Liver (tissue), 9 donors: ENCODE data around the gene NUDT5. TPM values are rescaled to one million over a fixed set of nuclear protein-coding genes. Genes with fewer than 3 reads are reported as not detected.
A peak's percentile ranks its signal among the peaks of the same experiment; 100 is the strongest.

Source experiments
- DNase-seq: peaks from one replicate; pipeline ENCODE4 v3.0.0-alpha.2; 2017; ENCODE audit warnings: low spot score
- H3K27ac ChIP-seq, 2 donors: one replicate each; pipeline ENCODE4 v1.7.0; 2013; ENCODE audit warnings: inconsistent platforms in 2 of 2, low read length in 2 of 2, control low read depth in 1 of 2, low read depth in 1 of 2, mild to moderate bottlenecking in 1 of 2
- H3K27me3 ChIP-seq, 4 donors: one replicate each; pipeline versions ENCODE4 v1.6.1 to v1.7.0; 2013; ENCODE audit warnings: low read length in 3 of 4, inconsistent platforms in 1 of 4, mild to moderate bottlenecking in 1 of 4, moderate library complexity in 1 of 4; ENCODE audit not compliant: control insufficient read depth in 4 of 4, insufficient read depth in 4 of 4
- H3K36me3 ChIP-seq, 4 donors: one replicate each; pipeline versions ENCODE4 v1.6.1 to v1.7.0; 2013; ENCODE audit warnings: low read length in 3 of 4, mild to moderate bottlenecking in 3 of 4, low read depth in 1 of 4, moderate library complexity in 1 of 4; ENCODE audit not compliant: control insufficient read depth in 4 of 4, insufficient read depth in 3 of 4
- H3K4me1 ChIP-seq, 4 donors: one replicate each; pipeline versions ENCODE4 v1.6.1 to v1.7.0; 2013; ENCODE audit warnings: low read length in 3 of 4, mild to moderate bottlenecking in 3 of 4, moderate library complexity in 1 of 4; ENCODE audit not compliant: control insufficient read depth in 4 of 4, insufficient read depth in 4 of 4
- H3K4me3 ChIP-seq, 3 donors: one replicate each; pipeline versions ENCODE4 v1.6.1 to v1.7.0; 2013; ENCODE audit warnings: low read length in 3 of 3, control low read depth in 1 of 3, low read depth in 1 of 3, mild to moderate bottlenecking in 1 of 3
- H3K9ac ChIP-seq, 2 donors: one replicate each; pipeline ENCODE4 v1.7.0; 2013; ENCODE audit warnings: low read length in 2 of 2, mild to moderate bottlenecking in 2 of 2, moderate library complexity in 2 of 2, control low read depth in 1 of 2, low read depth in 1 of 2
- H3K9me3 ChIP-seq, 4 donors: one replicate each; pipeline versions ENCODE4 v1.6.1 to v1.7.0; 2013; ENCODE audit warnings: low read length in 3 of 4; ENCODE audit not compliant: control insufficient read depth in 4 of 4
- EGR1 ChIP-seq, 2 donors: IDR thresholded peaks; 2 replicates each; pipeline ENCODE4 v1.6.1; 2016 to 2018; ENCODE audit warnings: antibody characterized with exemption in 2 of 2, low read depth in 2 of 2
- FOXA1 ChIP-seq: IDR thresholded peaks from 2 replicates; pipeline ENCODE4 v1.6.1; 2016; ENCODE audit warnings: antibody characterized with exemption
- FOXA2 ChIP-seq: IDR thresholded peaks from 2 replicates; pipeline ENCODE4 v1.6.1; 2016; ENCODE audit warnings: antibody characterized with exemption
- GABPA ChIP-seq, 2 donors: IDR thresholded peaks in 1 of 2; conservative IDR thresholded peaks in 1 of 2; 2 replicates each; pipeline ENCODE4 v1.6.1; 2016; ENCODE audit warnings: antibody characterized with exemption in 2 of 2, mild to moderate bottlenecking in 1 of 2, moderate library complexity in 1 of 2
- HNF4A ChIP-seq, 2 donors: conservative IDR thresholded peaks; 2 replicates each; pipeline ENCODE4 v1.6.1; 2016; ENCODE audit warnings: antibody characterized with exemption in 2 of 2, mild to moderate bottlenecking in 2 of 2
- HNF4G ChIP-seq: IDR thresholded peaks from 2 replicates; pipeline ENCODE4 v1.6.1; 2016; ENCODE audit warnings: antibody characterized with exemption
- JUND ChIP-seq, 2 donors: IDR thresholded peaks; 2 replicates each; pipeline ENCODE4 v1.6.1; 2016; ENCODE audit warnings: antibody characterized with exemption in 2 of 2
- NR2F2 ChIP-seq: IDR thresholded peaks from 2 replicates; pipeline ENCODE4 v1.6.1; 2016; ENCODE audit warnings: antibody characterized with exemption
- RAD21 ChIP-seq, 2 donors: IDR thresholded peaks; 2 replicates each; pipeline ENCODE4 v1.6.1; 2016; ENCODE audit warnings: antibody characterized with exemption in 2 of 2, mild to moderate bottlenecking in 2 of 2
- RXRA ChIP-seq, 2 donors: IDR thresholded peaks; 2 replicates each; pipeline ENCODE4 v1.6.1; 2017 to 2018; ENCODE audit warnings: antibody characterized with exemption in 2 of 2, mild to moderate bottlenecking in 1 of 2
- SP1 ChIP-seq: IDR thresholded peaks from 2 replicates; pipeline ENCODE4 v1.6.1; 2018; ENCODE audit warnings: antibody characterized with exemption, mild to moderate bottlenecking
- TAF1 ChIP-seq: conservative IDR thresholded peaks from 2 replicates; pipeline ENCODE4 v1.6.1; 2016; ENCODE audit warnings: antibody characterized with exemption, mild to moderate bottlenecking
- YY1 ChIP-seq: IDR thresholded peaks from 2 replicates; pipeline ENCODE4 v1.6.1; 2016; ENCODE audit warnings: antibody characterized with exemption, mild to moderate bottlenecking
- WGBS: extraction: QIAGEN DNeasy Blood & Tissue Kit; methylation state at CpG from one replicate; pipeline ENCODE4 v1.1.7; 2013; 5-methylcytosine and 5-hydroxymethylcytosine counted together
- polyA plus RNA-seq, 2 donors: library from polyadenylated mRNA; stranded (reverse) in 1 of 2; unstranded in 1 of 2; fragments of 200-250 nt in 1 of 2; fragments of >200 nt in 1 of 2; fragmentation: Nextera tagmentation in 1 of 2; extraction: Ambion mirVana in 1 of 2; gene quantifications; one replicate each; pipeline versions ENCODE4 v1.2.1 to v1.2.3, GENCODE V29; 2013 to 2015
- total RNA-seq, 2 donors: library from RNA; depleted of rRNA; stranded (reverse); fragments of >200 nt; gene quantifications; one replicate each; pipeline ENCODE4 v1.2.3, GENCODE V29; 2014
- TF ChIP-seq, protein P1 (sequence below): IDR thresholded peaks from 2 replicates; pipeline ENCODE4 v1.6.1; 2016; ENCODE audit warnings: antibody characterized with exemption, mild to moderate bottlenecking
- TF ChIP-seq, protein P2 (sequence below): IDR thresholded peaks from 2 replicates; pipeline ENCODE4 v1.6.1; 2016; ENCODE audit warnings: antibody characterized with exemption
- TF ChIP-seq, protein P3 (sequence below): IDR thresholded peaks from 2 replicates; pipeline ENCODE4 v1.6.1; 2016; ENCODE audit warnings: antibody characterized with exemption
- TF ChIP-seq, protein P4 (sequence below): fragments of 150-350 bp; IDR thresholded peaks from 2 replicates; pipeline ENCODE4 v1.5.1; 2017; ENCODE audit warnings: improper control_type of control experiment, low read depth, low read length; ENCODE audit not compliant: missing input control
- TF ChIP-seq, protein P5 (sequence below): IDR thresholded peaks from 2 replicates; pipeline ENCODE4 v1.6.1; 2016; ENCODE audit warnings: antibody characterized with exemption
- donor health status: healthy.
- donor health status: healthy.
- donor health status: healthy.
- donor health status: healthy.
- donor health status: healthy.

Gene NUDT5
- total and polyA plus RNA-seq, 4 donors, result 21.9 to 115 (median 49.3) TPM

DNA sequence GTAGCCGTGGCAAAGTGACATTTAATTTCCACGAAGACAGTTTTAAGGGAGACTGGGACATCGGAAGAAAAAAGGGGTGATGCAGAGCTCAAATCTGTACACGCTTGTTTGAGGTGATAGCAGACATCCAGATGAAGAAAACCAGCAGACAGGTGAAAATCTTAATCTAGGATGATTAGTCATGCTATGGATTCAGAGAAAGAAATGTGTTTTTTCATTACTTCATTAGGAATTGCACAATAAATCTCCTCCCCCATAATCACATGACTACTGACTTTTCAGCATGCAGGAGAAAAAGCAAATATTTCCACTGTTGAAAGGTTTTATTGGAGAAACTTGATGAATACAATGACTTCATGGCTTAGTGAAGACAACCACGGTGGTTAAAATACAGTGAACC, 2.5 kb downstream of the NUDT5 start:
- no peaks in the 10 kb centered on the region for H3K36me3 ChIP-seq
- no peak for DNase-seq
- peaks cover 5 to 47% (median 38%) of the 10 kb centered on the region in 4 donors for H3K4me1 ChIP-seq
- H3K27ac ChIP-seq, result peak overlapping the region; percentile 86 to 91
- no peaks in the 10 kb centered on the region for H3K9me3 ChIP-seq
- H3K27me3 ChIP-seq, result no peaks in the 10 kb centered on the region
- H3K4me3 ChIP-seq, result peak overlapping the region in 1 of 3 donors; percentile 28
- 48% methylated on average over 5 of the region's 5 CpGs for WGBS
- TF ChIP-seq HNF4G (no peak), YY1 (peak; percentile 67), GABPA (IDR thresholded peaks at IDR 0.05 in 1 of 2, conservative IDR thresholded peaks at IDR 0.05 in 1 of 2) (peak in 1 of 2 donors; percentile 70), SP1 (peak; percentile 55), EGR1 (IDR thresholded peaks at IDR 0.05; ENCODE audit: low read depth in 2 of 2) (peak; percentile 49 to 66), HNF4A (conservative IDR thresholded peaks at IDR 0.05) (peak; percentile 39 to 57), FOXA1 (no peak), TAF1 (no peak), RAD21 (IDR thresholded peaks at IDR 0.05) (peak in 1 of 2 donors; percentile 18), NR2F2 (no peak), RXRA (IDR thresholded peaks at IDR 0.05) (peak; percentile 19 to 68), JUND (IDR thresholded peaks at IDR 0.05) (peak; percentile 51 to 67), FOXA2 (no peak)
- TF ChIP-seq, protein P1, sequence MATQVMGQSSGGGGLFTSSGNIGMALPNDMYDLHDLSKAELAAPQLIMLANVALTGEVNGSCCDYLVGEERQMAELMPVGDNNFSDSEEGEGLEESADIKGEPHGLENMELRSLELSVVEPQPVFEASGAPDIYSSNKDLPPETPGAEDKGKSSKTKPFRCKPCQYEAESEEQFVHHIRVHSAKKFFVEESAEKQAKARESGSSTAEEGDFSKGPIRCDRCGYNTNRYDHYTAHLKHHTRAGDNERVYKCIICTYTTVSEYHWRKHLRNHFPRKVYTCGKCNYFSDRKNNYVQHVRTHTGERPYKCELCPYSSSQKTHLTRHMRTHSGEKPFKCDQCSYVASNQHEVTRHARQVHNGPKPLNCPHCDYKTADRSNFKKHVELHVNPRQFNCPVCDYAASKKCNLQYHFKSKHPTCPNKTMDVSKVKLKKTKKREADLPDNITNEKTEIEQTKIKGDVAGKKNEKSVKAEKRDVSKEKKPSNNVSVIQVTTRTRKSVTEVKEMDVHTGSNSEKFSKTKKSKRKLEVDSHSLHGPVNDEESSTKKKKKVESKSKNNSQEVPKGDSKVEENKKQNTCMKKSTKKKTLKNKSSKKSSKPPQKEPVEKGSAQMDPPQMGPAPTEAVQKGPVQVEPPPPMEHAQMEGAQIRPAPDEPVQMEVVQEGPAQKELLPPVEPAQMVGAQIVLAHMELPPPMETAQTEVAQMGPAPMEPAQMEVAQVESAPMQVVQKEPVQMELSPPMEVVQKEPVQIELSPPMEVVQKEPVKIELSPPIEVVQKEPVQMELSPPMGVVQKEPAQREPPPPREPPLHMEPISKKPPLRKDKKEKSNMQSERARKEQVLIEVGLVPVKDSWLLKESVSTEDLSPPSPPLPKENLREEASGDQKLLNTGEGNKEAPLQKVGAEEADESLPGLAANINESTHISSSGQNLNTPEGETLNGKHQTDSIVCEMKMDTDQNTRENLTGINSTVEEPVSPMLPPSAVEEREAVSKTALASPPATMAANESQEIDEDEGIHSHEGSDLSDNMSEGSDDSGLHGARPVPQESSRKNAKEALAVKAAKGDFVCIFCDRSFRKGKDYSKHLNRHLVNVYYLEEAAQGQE, result peak; percentile 27
- TF ChIP-seq, protein P2, sequence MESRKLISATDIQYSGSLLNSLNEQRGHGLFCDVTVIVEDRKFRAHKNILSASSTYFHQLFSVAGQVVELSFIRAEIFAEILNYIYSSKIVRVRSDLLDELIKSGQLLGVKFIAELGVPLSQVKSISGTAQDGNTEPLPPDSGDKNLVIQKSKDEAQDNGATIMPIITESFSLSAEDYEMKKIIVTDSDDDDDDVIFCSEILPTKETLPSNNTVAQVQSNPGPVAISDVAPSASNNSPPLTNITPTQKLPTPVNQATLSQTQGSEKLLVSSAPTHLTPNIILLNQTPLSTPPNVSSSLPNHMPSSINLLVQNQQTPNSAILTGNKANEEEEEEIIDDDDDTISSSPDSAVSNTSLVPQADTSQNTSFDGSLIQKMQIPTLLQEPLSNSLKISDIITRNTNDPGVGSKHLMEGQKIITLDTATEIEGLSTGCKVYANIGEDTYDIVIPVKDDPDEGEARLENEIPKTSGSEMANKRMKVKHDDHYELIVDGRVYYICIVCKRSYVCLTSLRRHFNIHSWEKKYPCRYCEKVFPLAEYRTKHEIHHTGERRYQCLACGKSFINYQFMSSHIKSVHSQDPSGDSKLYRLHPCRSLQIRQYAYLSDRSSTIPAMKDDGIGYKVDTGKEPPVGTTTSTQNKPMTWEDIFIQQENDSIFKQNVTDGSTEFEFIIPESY, result peak; percentile 60
- TF ChIP-seq, protein P3, sequence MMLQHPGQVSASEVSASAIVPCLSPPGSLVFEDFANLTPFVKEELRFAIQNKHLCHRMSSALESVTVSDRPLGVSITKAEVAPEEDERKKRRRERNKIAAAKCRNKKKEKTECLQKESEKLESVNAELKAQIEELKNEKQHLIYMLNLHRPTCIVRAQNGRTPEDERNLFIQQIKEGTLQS, result peak; percentile 46
- TF ChIP-seq, protein P4, sequence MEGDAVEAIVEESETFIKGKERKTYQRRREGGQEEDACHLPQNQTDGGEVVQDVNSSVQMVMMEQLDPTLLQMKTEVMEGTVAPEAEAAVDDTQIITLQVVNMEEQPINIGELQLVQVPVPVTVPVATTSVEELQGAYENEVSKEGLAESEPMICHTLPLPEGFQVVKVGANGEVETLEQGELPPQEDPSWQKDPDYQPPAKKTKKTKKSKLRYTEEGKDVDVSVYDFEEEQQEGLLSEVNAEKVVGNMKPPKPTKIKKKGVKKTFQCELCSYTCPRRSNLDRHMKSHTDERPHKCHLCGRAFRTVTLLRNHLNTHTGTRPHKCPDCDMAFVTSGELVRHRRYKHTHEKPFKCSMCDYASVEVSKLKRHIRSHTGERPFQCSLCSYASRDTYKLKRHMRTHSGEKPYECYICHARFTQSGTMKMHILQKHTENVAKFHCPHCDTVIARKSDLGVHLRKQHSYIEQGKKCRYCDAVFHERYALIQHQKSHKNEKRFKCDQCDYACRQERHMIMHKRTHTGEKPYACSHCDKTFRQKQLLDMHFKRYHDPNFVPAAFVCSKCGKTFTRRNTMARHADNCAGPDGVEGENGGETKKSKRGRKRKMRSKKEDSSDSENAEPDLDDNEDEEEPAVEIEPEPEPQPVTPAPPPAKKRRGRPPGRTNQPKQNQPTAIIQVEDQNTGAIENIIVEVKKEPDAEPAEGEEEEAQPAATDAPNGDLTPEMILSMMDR, result no peak
- TF ChIP-seq, protein P5, sequence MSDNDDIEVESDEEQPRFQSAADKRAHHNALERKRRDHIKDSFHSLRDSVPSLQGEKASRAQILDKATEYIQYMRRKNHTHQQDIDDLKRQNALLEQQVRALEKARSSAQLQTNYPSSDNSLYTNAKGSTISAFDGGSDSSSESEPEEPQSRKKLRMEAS, result no peak
- H3K9ac ChIP-seq, result peak overlapping the region in 1 of 2 donors; percentile 89
